Measurements from ENCODE around the gene CNOT4.

CNOT4 gene, protein sequence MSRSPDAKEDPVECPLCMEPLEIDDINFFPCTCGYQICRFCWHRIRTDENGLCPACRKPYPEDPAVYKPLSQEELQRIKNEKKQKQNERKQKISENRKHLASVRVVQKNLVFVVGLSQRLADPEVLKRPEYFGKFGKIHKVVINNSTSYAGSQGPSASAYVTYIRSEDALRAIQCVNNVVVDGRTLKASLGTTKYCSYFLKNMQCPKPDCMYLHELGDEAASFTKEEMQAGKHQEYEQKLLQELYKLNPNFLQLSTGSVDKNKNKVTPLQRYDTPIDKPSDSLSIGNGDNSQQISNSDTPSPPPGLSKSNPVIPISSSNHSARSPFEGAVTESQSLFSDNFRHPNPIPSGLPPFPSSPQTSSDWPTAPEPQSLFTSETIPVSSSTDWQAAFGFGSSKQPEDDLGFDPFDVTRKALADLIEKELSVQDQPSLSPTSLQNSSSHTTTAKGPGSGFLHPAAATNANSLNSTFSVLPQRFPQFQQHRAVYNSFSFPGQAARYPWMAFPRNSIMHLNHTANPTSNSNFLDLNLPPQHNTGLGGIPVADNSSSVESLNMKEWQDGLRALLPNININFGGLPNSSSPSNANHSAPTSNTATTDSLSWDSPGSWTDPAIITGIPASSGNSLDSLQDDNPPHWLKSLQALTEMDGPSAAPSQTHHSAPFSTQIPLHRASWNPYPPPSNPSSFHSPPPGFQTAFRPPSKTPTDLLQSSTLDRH

DNA sequence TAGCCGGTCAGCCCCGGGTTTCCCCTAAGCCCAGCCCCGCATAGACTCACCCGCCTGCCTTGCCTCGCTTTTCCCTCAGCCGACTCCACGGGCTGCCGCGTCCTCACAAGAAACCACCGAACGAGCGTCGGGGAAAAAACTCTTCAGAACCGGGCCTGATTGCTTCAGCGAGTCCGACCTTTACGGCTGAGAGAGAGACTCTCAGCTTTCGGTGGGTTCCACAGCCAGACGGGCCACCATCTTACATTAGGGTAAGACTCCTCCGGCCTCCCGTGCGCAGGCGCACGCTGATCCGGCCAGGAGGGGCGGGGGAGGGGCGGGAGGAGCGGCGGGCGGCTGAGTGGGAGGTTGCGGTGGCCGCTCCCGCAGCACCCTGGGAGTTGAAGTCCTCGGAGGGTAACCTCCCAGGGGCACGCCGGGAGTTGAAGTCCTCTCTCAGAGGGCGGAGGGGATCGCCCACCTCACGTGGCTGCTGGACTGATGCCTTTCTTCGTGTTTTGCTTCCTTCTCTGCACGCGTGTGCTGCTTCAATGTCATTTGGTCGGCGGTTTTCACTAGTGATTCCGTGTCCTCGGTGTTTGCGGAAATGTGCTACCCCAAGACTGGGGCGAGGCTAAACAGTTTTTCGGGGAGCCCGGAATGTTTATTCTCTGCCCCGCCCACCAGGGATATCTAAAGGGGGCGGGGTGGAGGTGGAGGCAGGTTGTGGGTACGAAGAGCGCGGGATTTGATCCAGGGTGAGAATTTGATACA is at the start of gene CNOT4:
TSS of gene CNOT4 (minus strand) at position 264 of the 753 bp plus-strand sequence. CDS start 71,771 bp downstream, outside the sequence.
- peaks cover 11% of the 10 kb centered on the region; the same call in 1 of the 2 replicates for H3K4me1 ChIP-seq (ENCODE audit: control insufficient read depth, insufficient read depth, low read length)
- H3K27me3 ChIP-seq (ENCODE audit: control insufficient read depth, insufficient read depth, low read length) = peaks cover 5% of the 10 kb centered on the region; the same call in 1 of the 2 replicates
- peak within 1 kb of the TSS; percentile 94 for H3K4me3 ChIP-seq (ENCODE audit: low read depth, low read length)
- no peaks in the 10 kb centered on the region for H3K36me3 ChIP-seq (ENCODE audit: control insufficient read depth, insufficient read depth, low read length)
- peak within 1 kb of the TSS; percentile 96 for H3K9ac ChIP-seq (ENCODE audit: low read depth, low read length)
- H3K27ac ChIP-seq (ENCODE audit: low read depth, low read length) = peak within 1 kb of the TSS; percentile 98
- H3K9me3 ChIP-seq (ENCODE audit: control insufficient read depth, insufficient read depth, low read length) = no peaks in the 10 kb centered on the region

DNA sequence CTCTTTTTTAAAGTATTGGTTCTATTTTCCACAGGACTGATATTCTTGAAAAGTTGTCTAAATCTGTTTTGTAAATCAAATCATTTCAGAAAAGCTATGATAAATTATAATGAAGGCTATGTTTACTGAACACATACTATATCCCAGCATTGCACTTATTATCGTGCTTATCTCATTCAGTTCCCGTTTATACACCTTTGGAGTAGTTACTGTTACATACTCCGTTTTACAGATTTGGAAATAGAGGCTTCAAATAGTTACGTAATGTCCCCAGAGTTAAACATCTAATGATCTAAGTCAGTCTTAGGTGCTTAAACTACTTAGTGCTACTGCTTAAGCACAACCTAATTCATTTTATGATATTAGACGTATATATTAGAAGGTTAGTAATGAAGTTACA is 49.0 kb upstream of the CNOT4 start:
- Histone ChIP-seq H3K27ac (ENCODE audit: low read depth, low read length) (peak overlapping the region; percentile 95), H3K4me1 (ENCODE audit: control insufficient read depth, insufficient read depth, low read length) (peaks cover 31% of the 10 kb centered on the region), H3K27me3 (ENCODE audit: control insufficient read depth, insufficient read depth, low read length) (no peaks in the 10 kb centered on the region), H3K9me3 (ENCODE audit: control insufficient read depth, insufficient read depth, low read length) (no peaks in the 10 kb centered on the region), H3K9ac (ENCODE audit: low read depth, low read length) (peak overlapping the region; percentile 97; the same call in 1 of the 2 replicates), H3K36me3 (ENCODE audit: control insufficient read depth, insufficient read depth, low read length) (no peaks in the 10 kb centered on the region; the same call in 1 of the 2 replicates), H3K4me3 (ENCODE audit: low read depth, low read length) (peak overlapping the region; percentile 71)

DNA sequence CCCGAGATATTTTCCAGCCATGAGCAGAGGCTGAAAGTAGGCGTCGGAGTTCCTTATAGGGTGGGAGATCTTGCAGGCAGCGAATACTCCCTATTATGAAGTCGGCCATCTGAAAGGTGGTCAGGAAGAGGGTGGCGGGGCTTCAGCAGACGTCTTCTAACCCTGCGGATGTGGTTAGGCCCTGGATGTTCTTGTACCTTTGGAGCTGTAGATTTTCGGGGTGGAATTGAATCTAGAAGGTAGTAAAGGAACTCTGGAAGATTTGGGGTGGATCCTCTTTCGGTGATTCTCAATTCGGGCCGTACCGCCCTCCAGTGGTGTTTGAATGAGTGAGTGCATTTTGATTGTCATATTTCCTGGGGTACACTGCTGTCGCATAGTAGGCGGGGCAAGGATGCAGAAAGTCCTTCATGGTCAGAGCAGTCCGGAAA is 48.5 kb upstream of the CNOT4 start:
- H3K4me3 ChIP-seq (ENCODE audit: low read depth, low read length) = peak overlapping the region; percentile 71
- H3K27me3 ChIP-seq (ENCODE audit: control insufficient read depth, insufficient read depth, low read length) = no peaks in the 10 kb centered on the region
- H3K9me3 ChIP-seq (ENCODE audit: control insufficient read depth, insufficient read depth, low read length) = no peaks in the 10 kb centered on the region
- H3K9ac ChIP-seq (ENCODE audit: low read depth, low read length) = peak overlapping the region; percentile 97
- H3K4me1 ChIP-seq (ENCODE audit: control insufficient read depth, insufficient read depth, low read length) = peaks cover 26% of the 10 kb centered on the region
- peak overlapping the region; percentile 95 for H3K27ac ChIP-seq (ENCODE audit: low read depth, low read length)
- H3K36me3 ChIP-seq (ENCODE audit: control insufficient read depth, insufficient read depth, low read length) = no peaks in the 10 kb centered on the region

DNA sequence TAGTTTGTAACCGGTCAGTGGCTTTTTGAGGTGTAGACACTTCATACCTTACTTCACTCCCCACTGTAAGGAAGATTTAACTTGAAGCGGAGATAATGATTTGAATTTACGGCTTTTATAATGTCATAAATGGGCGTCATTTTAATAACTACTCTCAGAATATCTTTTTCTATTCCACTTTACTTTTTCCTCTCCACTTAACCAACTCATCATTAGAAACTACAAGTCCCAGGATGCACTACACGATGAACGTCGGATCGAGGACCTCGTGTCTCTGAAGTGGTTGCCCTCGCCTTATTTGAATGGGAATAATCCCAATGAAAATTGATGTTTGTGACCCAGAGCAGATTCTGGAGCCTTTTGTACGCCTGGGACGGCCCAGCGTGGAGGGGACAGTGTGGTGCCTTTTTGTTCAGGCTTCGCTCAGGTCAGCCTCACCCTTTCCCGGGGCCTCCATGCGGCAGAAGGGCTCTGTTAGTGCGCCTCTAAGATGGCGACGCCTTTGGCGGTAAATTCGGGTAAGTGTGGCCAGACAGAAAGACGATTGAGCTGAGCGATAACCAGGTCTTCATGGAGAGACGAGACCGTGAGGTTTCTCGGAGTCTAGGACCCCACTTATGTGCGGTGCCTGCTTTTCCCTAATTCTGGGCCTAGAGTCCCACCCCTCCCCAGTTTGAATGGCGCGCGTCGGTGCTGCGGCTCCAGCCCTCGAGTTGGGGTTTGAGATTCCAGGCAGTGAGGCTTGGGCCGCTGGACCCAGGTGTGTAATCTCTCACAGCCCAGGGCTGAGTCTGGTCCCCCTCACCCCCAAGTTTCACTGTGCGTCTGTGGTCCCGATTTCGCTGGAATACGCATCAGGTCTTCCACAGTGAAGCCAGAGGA is 47.8 kb upstream of the CNOT4 start, which contains the start of gene NUP205:
TSS of gene NUP205 (plus strand) at position 463 of the 882 bp plus-strand sequence. CDS start at position 491, 28 bp downstream.
- H3K9ac ChIP-seq (ENCODE audit: low read depth, low read length) = peak within 1 kb of the TSS; percentile 97
- H3K4me1 ChIP-seq (ENCODE audit: control insufficient read depth, insufficient read depth, low read length) = peaks cover 25% of the 10 kb centered on the region
- no peaks in the 10 kb centered on the region for H3K27me3 ChIP-seq (ENCODE audit: control insufficient read depth, insufficient read depth, low read length)
- no peaks in the 10 kb centered on the region for H3K36me3 ChIP-seq (ENCODE audit: control insufficient read depth, insufficient read depth, low read length)
- no peaks in the 10 kb centered on the region for H3K9me3 ChIP-seq (ENCODE audit: control insufficient read depth, insufficient read depth, low read length)
- H3K27ac ChIP-seq (ENCODE audit: low read depth, low read length) = peak within 1 kb of the TSS; percentile 95
- peak within 1 kb of the TSS; percentile 71 for H3K4me3 ChIP-seq (ENCODE audit: low read depth, low read length)

DNA sequence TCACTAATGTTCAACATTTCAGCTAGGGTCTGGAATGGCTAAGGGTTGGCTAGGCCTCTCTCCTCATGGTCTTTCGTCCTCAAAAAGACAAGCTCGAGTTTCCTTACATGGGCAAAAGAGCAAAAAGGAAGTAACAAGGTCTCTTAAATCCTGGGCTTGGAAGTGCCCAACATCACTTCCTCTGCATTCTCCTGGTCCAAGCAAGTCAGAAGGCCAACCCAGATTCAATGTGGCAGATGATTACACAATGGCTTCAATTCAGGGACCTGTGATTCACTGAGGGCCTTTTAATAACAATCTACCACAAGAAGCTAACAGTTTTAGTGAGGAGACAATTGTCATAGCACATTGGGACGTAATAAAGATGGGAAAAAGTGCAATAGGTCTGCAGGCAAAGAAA is 43.4 kb upstream of the CNOT4 start:
- Histone ChIP-seq H3K4me3 (ENCODE audit: low read depth, low read length) (no peak overlapping the region), H3K36me3 (ENCODE audit: control insufficient read depth, insufficient read depth, low read length) (no peaks in the 10 kb centered on the region), H3K27me3 (ENCODE audit: control insufficient read depth, insufficient read depth, low read length) (no peaks in the 10 kb centered on the region), H3K27ac (ENCODE audit: low read depth, low read length) (no peak overlapping the region), H3K9me3 (ENCODE audit: control insufficient read depth, insufficient read depth, low read length) (no peaks in the 10 kb centered on the region), H3K4me1 (ENCODE audit: control insufficient read depth, insufficient read depth, low read length) (0 out of 2 replicates have a peak, but pooled peaks cover 2% of the 10 kb centered on the region), H3K9ac (ENCODE audit: low read depth, low read length) (no peak overlapping the region)

DNA sequence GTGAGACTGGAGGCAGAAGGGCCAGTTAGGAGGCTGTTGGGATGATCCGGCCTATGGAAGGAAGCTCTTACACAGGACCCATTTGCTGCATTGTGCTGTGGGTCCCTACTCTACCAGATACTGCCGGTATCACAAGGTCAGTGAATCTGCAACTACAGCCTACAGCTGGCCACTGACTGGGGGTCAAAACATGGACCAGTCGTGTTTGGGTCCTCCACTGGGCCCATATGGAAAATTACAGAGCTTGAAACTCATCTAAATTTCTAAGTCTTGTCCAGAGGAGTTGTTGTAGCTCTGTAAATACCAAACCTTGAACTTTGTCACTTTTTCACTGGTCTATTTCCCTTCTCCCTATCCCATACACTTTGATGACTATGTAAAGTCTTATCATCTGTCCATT is 42.2 kb upstream of the CNOT4 start:
- Histone ChIP-seq H3K27ac (ENCODE audit: low read depth, low read length) (no peak overlapping the region), H3K4me1 (ENCODE audit: control insufficient read depth, insufficient read depth, low read length) (no peaks in the 10 kb centered on the region), H3K4me3 (ENCODE audit: low read depth, low read length) (no peak overlapping the region), H3K9me3 (ENCODE audit: control insufficient read depth, insufficient read depth, low read length) (no peaks in the 10 kb centered on the region), H3K27me3 (ENCODE audit: control insufficient read depth, insufficient read depth, low read length) (no peaks in the 10 kb centered on the region), H3K9ac (ENCODE audit: low read depth, low read length) (no peak overlapping the region), H3K36me3 (ENCODE audit: control insufficient read depth, insufficient read depth, low read length) (no peaks in the 10 kb centered on the region)

DNA sequence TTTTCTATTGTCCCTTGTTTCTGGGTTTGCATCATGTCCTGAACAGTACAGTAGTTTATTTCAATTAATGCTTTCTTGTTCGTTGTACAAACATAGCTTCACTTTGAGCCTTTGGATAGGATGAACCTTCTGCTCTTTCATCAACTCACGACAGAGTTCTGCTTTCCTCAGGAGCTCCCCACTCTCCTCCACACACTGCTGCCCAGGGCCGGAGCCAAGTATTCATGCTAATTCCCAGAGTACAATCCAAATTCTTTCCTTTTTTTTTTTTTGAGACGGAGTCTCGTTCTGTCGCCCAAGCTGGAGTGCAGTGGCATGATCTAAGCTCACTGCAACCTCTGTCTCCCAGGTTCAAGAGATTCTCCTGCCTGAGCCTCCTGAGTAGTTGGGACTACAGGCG is 40.3 kb upstream of the CNOT4 start:
- Histone ChIP-seq H3K27ac (ENCODE audit: low read depth, low read length) (no peak overlapping the region), H3K36me3 (ENCODE audit: control insufficient read depth, insufficient read depth, low read length) (no peaks in the 10 kb centered on the region), H3K9ac (ENCODE audit: low read depth, low read length) (no peak overlapping the region), H3K27me3 (ENCODE audit: control insufficient read depth, insufficient read depth, low read length) (no peaks in the 10 kb centered on the region), H3K4me3 (ENCODE audit: low read depth, low read length) (no peak overlapping the region), H3K9me3 (ENCODE audit: control insufficient read depth, insufficient read depth, low read length) (no peaks in the 10 kb centered on the region), H3K4me1 (ENCODE audit: control insufficient read depth, insufficient read depth, low read length) (no peaks in the 10 kb centered on the region)

DNA sequence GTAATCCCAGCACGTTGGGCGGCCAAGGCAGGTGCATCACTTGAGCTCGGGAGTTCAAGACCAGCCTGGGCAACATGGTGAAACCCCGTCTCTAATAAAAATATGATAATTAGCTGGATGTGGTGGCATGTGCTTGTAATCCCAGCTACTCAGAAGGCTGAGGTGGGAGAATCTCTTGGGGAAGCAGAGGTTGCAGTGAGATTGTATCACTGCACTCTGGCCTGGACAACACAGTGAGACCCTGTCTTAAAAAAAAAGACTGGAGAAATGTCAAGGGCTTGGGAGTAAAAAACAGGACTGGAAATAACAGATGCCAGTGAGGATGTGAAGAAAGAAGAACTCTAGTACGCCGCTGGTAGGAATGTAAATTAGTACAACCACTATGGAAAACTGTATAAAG is 31.1 kb upstream of the CNOT4 start:
- H3K4me1 ChIP-seq (ENCODE audit: control insufficient read depth, insufficient read depth, low read length) = no peaks in the 10 kb centered on the region
- no peaks in the 10 kb centered on the region for H3K27me3 ChIP-seq (ENCODE audit: control insufficient read depth, insufficient read depth, low read length)
- no peaks in the 10 kb centered on the region for H3K36me3 ChIP-seq (ENCODE audit: control insufficient read depth, insufficient read depth, low read length)
- no peak overlapping the region for H3K9ac ChIP-seq (ENCODE audit: low read depth, low read length)
- no peak overlapping the region for H3K4me3 ChIP-seq (ENCODE audit: low read depth, low read length)
- H3K9me3 ChIP-seq (ENCODE audit: control insufficient read depth, insufficient read depth, low read length) = no peaks in the 10 kb centered on the region
- no peak overlapping the region for H3K27ac ChIP-seq (ENCODE audit: low read depth, low read length)

DNA sequence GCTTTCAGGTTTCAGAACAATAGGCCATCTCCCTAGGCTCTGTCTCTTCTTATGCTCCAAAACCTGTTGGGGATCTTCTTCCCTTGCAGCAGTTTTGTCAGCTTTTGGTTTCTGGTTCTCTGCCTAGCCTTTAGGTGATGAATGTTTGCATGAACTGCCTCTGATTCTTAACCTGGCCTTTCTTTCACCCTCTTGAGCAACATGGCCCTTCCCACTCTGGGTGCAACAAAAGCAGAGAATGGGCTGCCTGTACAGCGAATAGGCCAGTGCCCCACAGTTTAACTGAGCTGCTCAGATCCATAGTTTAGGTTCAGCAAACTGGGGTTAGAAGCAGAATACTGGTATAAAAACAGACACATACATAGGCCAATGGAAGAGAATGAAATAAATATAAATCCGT is 29.7 kb upstream of the CNOT4 start:
- H3K27ac ChIP-seq (ENCODE audit: low read depth, low read length) = no peak overlapping the region
- no peaks in the 10 kb centered on the region for H3K36me3 ChIP-seq (ENCODE audit: control insufficient read depth, insufficient read depth, low read length)

DNA sequence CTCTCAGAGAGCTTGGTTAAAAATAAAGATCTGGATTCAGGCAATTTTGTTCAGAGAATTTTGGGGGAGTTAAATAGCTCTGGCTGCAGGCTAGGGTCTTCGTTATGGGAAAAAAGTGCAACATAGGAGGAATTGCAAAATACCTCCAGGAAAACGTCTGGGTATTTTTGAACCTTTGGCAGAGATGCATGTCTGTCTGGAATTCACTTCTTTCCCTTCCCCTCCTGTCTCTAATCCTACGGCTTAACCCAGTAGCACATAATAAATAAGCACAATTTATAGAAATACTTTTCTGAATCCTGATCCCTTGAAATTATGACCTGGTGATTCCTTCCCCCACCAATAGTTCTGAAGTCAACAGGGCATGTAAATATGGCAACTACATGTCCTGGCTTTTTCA is 28.5 kb upstream of the CNOT4 start:
- Histone ChIP-seq H3K27ac (ENCODE audit: low read depth, low read length) (no peak overlapping the region), H3K36me3 (ENCODE audit: control insufficient read depth, insufficient read depth, low read length) (no peaks in the 10 kb centered on the region), H3K9ac (ENCODE audit: low read depth, low read length) (no peak overlapping the region)

More for the DNA sequence above, 29.7 kb upstream of the CNOT4 start:
- Histone ChIP-seq H3K4me3 (ENCODE audit: low read depth, low read length) (no peak overlapping the region), H3K9me3 (ENCODE audit: control insufficient read depth, insufficient read depth, low read length) (no peaks in the 10 kb centered on the region), H3K4me1 (ENCODE audit: control insufficient read depth, insufficient read depth, low read length) (no peaks in the 10 kb centered on the region), H3K9ac (ENCODE audit: low read depth, low read length) (no peak overlapping the region), H3K27me3 (ENCODE audit: control insufficient read depth, insufficient read depth, low read length) (no peaks in the 10 kb centered on the region)

More for the DNA sequence above, 28.5 kb upstream of the CNOT4 start:
- Histone ChIP-seq H3K9me3 (ENCODE audit: control insufficient read depth, insufficient read depth, low read length) (no peaks in the 10 kb centered on the region), H3K4me3 (ENCODE audit: low read depth, low read length) (no peak overlapping the region), H3K4me1 (ENCODE audit: control insufficient read depth, insufficient read depth, low read length) (no peaks in the 10 kb centered on the region), H3K27me3 (ENCODE audit: control insufficient read depth, insufficient read depth, low read length) (no peaks in the 10 kb centered on the region)
